Activated T-cell treated with anti-CD3 and anti-CD28 coated beads, Interleukin-2, amount 50 U/mL, for 48 hours (primary cell): ENCODE measurements around the gene MMP10.

Experiments
- DNase-seq, 2 experiments: peaks; one replicate each; pipeline ENCODE4 v3.0.0-alpha.2; 2020

The MMP10 gene

GRCh38 chr11:102780491-102780918 lies at the start of gene MMP10:
Gene MMP10 (minus strand): TSS chr11:102780628. CDS start chr11:102780591, 37 bp downstream.
- DNase-seq, result no peak

DNA sequence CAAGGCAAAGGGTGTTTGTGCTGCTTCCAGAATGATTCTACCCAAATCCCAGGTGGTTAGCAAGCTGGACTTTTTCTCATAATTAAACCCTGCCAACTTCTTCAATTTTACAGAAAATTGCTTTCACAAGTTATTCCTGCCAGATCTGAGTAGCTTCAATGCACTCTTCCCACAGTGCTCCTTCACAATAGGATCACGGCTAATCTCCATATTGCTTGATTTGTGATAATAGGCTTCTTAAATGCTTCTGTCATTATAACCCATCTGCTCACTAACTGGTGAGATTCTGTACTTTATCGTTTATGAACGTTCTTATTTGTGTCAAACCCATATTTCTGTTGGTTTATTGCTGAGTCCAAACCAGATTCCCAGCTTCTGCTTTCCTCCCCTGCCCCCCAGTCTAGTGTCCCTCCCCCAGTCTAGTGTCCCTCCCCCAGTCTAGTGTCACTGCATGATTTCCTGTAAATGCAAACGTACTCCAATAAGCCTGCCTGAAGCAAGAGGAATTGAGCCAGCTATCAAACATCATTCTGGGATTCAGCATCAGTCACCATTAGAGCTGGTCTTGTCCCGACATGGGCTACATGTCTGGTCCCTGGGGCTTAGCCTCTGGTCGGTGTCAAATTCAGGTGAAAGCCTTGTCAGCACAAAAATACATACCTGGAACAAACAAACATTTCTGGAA lies 49.0 kb upstream of the MMP10 start:
- DNase-seq, result no peak

DNA sequence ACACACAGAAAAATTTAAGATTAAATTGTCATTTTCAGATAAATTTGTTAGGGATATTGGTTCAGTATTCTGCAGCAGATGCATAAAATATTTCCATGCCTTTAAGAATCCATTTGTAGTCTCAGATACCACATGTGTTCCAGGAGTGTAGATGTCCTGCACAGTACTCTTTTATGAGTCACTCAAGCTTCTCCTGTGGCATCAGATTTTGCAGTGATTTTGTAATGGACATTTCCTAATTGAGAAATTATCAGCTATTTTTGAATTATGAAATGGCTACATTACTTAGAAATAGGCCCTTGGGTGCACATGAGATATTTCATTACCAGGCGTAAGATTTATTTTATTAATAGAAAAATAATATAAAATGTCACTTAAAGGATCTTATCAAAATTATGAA lies 44.1 kb upstream of the MMP10 start:
- no peak for DNase-seq

- no peak for DNase-seq
Observed at GRCh38 chr11:102819491-102819890, 39.1 kb upstream of the MMP10 start.

- no peak for DNase-seq
Observed at GRCh38 chr11:102813484-102813883, 33.1 kb upstream of the MMP10 start.

DNA sequence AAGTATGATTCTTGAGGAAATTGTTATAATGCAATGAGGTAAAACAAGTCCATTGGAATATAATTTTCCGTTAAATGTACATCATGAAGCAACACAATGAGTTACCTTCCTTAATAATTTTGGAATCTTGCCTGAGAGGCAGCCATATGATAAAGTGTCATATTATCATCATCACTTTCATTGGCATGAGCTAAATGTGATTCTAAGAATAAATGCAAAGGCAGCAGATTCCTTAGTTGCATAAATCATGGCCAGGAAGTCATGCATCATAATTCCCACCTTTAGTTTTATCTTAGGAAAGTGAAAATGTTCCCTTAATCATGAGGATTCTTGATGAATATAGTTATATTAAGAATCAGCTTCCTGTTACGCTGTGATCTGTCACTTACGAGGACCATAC lies 31.8 kb upstream of the MMP10 start:
- DNase-seq, result no peak

DNA sequence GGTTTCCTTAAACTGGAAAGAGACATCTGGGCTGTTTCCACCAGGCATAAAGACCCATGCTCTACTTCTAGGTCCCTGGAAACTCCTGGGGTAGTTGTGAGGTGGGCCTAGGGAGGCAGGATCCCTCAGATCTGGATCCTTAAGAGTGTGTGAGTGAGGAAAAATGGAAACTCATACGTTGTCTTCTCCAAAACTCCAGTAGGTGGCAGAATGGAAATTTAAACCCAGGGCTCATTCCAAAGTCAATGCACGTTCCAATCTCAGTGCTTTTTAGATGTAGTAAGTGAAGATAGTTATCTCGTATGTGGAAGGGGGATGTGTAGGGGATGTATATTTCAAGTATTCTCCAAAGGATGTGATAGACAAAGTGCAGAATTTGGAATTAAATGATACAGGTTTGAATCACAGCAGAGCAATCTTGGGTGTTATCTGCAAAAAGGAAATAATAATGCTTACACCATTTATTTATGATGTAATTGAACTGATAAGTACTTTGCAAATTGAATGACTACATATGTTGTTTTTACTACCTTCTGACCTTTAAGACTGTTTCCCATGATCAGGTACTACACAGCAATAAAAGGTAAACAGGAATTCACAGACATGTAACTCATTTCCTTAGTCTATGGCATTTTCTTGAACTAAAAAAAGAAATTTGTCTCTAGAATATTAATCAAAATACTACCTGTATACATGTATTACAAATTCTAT lies 30.7 kb upstream of the MMP10 start:
- no peak for DNase-seq

- no peak for DNase-seq
Observed at GRCh38 chr11:102809971-102810370, 29.5 kb upstream of the MMP10 start.

DNA sequence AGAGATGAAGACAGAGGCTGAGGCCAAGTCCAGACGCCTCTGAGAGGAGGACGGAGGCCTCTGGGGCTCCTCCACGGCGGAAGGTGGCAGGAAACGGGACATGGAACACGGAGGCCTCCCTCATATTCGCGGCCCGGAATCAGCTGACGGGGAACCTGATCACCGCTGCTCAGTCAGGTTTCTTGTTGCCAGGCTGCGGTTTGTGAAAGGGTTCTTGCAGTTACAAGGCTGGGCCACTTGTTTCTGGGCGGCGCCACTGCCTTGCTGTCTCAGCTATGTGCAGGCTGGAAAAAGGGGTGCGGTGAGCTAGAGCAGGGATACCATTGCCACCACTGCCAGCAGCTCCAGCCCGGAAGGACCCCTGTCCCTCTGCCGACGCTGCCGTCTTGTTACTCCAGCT lies 27.5 kb upstream of the MMP10 start:
- DNase-seq, result no peak

DNA sequence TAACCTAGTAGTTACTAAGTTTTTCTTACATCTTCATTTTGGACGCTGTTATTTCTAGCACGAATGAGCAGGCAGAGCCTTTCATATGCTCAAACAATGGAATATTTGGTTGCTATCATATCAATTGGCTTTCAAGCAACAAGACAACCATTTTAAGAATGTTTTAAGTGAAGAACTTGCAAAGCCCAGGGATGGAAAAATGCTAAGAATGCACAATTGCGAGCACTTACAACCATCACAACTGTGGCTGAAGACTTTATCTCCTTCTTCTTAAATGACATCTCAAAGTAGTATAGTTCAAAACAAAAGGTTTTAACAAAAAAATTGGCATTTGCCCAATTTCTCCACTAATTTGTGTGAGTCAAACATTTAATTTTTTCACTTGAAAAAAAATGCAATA lies 25.9 kb upstream of the MMP10 start:
- DNase-seq, result no peak

GRCh38 chr11:102802341-102802740 lies 21.9 kb upstream of the MMP10 start:
- no peak for DNase-seq

DNA sequence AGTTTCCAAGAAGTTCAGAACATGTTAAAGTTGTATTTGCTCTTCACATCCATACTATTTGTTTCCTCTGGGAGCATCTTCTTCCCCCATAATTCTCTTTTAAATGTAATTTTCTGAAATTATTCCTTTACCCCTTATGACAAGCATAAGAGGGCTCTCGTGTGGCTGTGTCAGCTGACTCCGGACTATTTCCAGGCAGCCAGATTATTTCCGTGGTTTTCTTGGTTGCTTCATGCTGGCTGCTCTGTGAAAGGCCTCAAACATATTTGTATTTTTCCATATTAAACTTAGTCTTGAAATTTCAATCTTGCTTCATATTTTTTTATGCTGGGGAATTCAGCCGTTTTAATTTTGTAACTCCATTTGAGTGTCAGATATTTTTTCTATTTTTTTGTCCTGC lies 20.3 kb upstream of the MMP10 start:
- DNase-seq, result no peak

GRCh38 chr11:102799681-102800340 lies 19.4 kb upstream of the MMP10 start:
- DNase-seq, result no peak

DNA sequence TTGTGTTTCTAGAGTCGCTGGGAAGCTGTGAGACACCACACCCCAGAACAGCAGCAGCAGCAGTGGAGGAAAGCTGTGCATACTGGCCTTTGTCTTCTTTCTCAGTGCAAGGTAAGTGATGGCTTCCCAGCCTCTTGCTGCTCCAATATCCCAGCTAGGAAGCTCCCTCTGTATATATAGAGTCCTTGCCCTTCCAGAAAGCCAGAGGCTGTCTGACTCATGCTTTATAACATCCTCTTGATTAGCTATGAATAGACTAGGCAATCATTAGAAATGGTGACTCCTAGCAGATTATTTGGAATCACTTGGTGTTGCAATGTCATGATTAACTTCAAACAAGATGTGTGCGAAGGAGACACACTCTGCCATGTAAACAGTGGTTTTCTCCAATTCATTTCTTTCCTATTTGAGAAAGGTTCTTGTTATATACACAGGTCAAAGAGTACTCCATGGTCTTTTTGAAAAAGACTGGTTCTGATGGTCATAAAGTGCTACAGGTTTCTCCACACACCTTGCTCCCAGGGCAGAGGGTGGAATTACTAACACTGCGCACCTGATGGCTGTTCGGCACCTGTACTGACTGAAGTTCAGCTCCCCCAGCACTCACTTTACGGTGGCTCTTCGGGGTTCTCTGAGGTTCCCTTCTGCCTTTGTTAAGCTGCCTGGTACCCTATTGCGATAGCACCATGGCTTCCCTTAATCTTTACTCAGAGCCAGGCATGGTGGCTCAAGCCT lies 17.8 kb upstream of the MMP10 start, which contains the start of gene MMP1:
MMP1 (minus strand) TSS at position 149 of the 735 bp plus-strand sequence; CDS start at position 81, 68 bp downstream.
- no peak for DNase-seq

- DNase-seq, result peak; percentile 21 to 24
Observed at GRCh38 chr11:102794382-102794781, 14.0 kb upstream of the MMP10 start.

DNA sequence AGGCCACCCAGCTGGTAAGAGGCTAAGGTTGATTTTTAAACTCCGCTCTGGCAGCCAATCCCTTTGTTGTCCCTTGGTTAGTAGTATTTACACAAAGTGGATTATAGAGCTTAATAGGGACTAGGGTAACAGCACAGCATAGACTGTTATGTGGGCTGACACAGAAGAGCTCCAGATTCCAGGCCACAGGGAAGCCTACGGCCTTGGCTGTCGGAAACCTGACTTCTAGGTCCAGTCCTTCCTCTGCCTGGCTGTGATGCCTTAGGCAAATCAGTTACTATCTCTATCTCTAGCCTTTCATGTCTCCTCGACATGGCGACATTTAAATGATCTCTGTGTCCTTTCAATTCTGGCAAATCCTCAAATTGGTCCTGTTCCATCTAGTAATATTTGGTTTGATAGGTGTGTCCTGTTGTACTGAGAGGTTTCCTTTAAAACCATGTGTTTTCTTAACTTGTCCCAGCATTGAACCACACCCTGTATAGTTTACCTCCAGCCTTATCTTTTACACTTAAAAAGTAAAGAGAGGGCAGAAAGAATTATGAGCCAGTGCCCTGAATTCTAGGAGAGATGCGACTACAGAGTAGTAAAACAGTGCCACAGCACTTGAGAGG lies 13.4 kb upstream of the MMP10 start:
- no peak for DNase-seq

- no peak for DNase-seq
Observed at GRCh38 chr11:102792604-102793003, 12.2 kb upstream of the MMP10 start.

DNA sequence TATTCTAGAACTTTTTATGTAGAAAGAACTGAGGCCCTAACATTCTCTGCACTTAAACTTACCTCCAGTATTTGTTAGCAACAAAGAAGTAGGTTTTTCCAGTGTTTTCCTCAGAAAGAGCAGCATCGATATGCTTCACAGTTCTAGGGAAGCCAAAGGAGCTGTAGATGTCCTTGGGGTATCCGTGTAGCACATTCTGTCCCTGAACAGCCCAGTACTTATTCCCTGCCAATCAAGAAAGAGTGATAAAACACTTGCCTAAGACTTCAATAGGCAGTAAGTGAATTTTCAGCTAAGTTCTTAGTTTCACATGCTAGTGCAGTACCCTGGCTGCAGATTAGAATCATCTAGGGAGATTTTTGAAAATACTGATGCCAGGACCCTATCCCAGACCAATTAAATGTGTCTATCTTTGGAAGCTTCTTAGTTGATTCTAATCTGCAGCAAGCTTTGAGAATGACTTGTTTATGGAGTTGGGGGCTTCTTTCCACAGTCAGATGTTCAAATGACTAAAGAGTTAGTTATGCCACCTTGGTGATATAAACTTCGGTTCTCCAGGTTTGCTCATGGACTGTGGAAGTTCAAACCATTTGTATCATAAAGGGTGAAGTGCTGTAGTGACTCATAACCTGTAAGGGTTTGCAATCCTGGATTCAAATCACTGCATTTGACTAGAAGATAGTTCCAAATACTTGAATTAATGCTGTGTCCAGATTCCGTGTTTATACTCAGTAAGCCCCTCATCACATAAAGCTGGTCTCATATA lies 11.0 kb upstream of the MMP10 start:
- DNase-seq, result no peak

- no peak for DNase-seq
Observed at GRCh38 chr11:102788334-102788995, 8.0 kb upstream of the MMP10 start.

- no peak for DNase-seq
Observed at GRCh38 chr11:102784380-102784779, 4.0 kb upstream of the MMP10 start.

GRCh38 chr11:102783720-102784119 lies 3.3 kb upstream of the MMP10 start:
- no peak for DNase-seq
